DMS79 treated with DMSO at 0.1 percent for 48 hours (cell line): ENCODE measurements around the gene MYL12A.
"Not testable (repeated sequence)": the region's sequence is repeated elsewhere in the genome, so short reads cannot be mapped to it uniquely, and the experiment has no call there.

ENCODE experiments used
- DNase-seq: peaks from one replicate; lab custom pipeline; 2025; lab: John Stamatoyannopoulos, UW

Gene MYL12A

GRCh38 chr18:3255611-3256165, 8.1 kb downstream of the MYL12A start:
- no peak for DNase-seq

- DNase-seq: no peak
Measured at GRCh38 chr18:3256693-3257626, 9.4 kb downstream of the MYL12A start.

GRCh38 chr18:3257627-3258120, 10.1 kb downstream of the MYL12A start:
- no peak for DNase-seq

- peak; percentile 64 for DNase-seq
Measured at GRCh38 chr18:3260995-3261372, 13.4 kb downstream of the MYL12A start.

- DNase-seq: peak; percentile 70
Measured at GRCh38 chr18:3261373-3262233, 14.0 kb downstream of the MYL12A start, which contains the start of gene MYL12B. Gene MYL12B (plus strand): TSS chr18:3262133. CDS start chr18:3272899, 10,766 bp downstream.

- no peak for DNase-seq
Measured at GRCh38 chr18:3262234-3263131, 14.9 kb downstream of the MYL12A start.

- DNase-seq: no peak
Measured at GRCh38 chr18:3263132-3263700, 15.6 kb downstream of the MYL12A start.

- DNase-seq: no peak
Measured at GRCh38 chr18:3264362-3264761, 16.8 kb downstream of the MYL12A start.

GRCh38 chr18:3265564-3266033, 18.0 kb downstream of the MYL12A start:
- DNase-seq: no peak

- DNase-seq: no peak
Measured at GRCh38 chr18:3266062-3266608, 18.5 kb downstream of the MYL12A start.

- no peak for DNase-seq
Measured at GRCh38 chr18:3268306-3268705, 20.7 kb downstream of the MYL12A start.

GRCh38 chr18:3269241-3269913, 21.8 kb downstream of the MYL12A start:
- no peak for DNase-seq

- no peak for DNase-seq
Measured at GRCh38 chr18:3269914-3270299, 22.3 kb downstream of the MYL12A start.

GRCh38 chr18:3273042-3273441, 25.4 kb downstream of the MYL12A start:
- no peak for DNase-seq

- DNase-seq: not testable (repeated sequence)
Measured at GRCh38 chr18:3277643-3278213, 30.1 kb downstream of the MYL12A start.

GRCh38 chr18:3279201-3280185, 31.9 kb downstream of the MYL12A start:
- no peak for DNase-seq

GRCh38 chr18:3281456-3282400, 34.1 kb downstream of the MYL12A start:
- DNase-seq: peak; percentile 84
